Thyroid gland (tissue), 4 donors: ENCODE data around the gene SRSF6.

Experiments used
- CTCF ChIP-seq, 6 experiments: fragments of 200-600 bp in 3 of 6; fragments of 450-650 bp in 3 of 6; sonication (generic) in 3 of 6; IDR thresholded peaks; one replicate each; pipeline ENCODE4 v1.5.1; 2016 to 2019; ENCODE audit warnings: antibody characterized with exemption in 6 of 6, mild to moderate bottlenecking in 2 of 6, inconsistent platforms in 1 of 6, moderate library complexity in 1 of 6
- POLR2A ChIP-seq, 2 donors: fragments of 450-650 bp; IDR thresholded peaks; one replicate each; pipeline ENCODE4 v1.6.1; 2017; ENCODE audit warnings: antibody characterized with exemption in 2 of 2, mild to moderate bottlenecking in 2 of 2, moderate library complexity in 1 of 2

GRCh38 chr20:43420192-43420591 is 37.5 kb upstream of the SRSF6 start:
- TF ChIP-seq CTCF (IDR thresholded peaks at IDR 0.05) (no peak), POLR2A (IDR thresholded peaks at IDR 0.05) (no peak)
